T-helper 22 cell (primary cell): ENCODE data around the gene HMGB2.

Experiments
- DNase-seq: peaks from one replicate; pipeline ENCODE4 v3.0.0-alpha.2; 2020; ENCODE audit warnings: low read depth

Gene HMGB2

DNA sequence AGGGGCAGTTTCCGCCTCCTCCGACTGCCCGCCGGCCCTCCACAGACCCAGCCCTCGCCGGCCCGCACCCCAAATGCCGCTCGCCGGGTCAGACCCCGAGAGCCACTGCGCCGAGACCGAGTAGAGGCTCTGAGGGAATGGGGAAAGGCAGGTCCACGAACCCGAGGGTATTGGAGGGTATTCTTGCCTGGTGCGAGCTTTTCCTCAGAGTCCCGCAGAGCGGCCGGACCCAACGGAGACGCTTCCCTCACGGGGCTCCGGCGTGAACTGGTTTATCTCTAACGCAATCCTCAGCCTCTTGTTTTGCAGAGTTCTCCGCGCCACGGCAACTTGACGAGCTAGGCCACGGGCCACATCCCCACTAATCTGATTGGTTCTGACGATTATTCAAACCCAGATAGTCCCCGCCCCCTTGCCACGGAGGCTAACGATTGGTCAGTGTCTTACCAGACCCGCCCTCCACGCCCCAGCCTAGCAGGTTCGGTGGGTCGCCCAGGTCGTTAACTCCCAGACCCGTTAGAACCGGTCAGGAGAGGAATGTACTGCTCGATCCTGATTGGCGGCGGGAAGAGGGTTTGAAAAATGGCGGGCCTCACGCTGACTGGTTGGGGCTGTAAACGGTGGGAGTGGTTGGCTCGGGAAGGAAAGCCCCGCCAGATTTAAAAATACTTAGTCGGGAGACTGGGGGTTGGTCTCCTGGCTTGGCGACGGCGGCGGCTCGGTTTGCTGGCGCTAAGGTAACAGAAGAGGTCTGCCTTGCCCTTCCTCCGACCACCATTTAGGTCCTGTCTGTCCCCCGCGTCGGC, at the start of gene HMGB2:
TSS of gene HMGB2 (minus strand) at position 274 of the 806 bp plus-strand sequence. CDS start 709 bp downstream, outside the sequence.
- DNase-seq = peak; percentile 99

- no peak for DNase-seq
Measured at GRCh38 chr4:173382349-173382748, 48.2 kb upstream of the HMGB2 start.

DNA sequence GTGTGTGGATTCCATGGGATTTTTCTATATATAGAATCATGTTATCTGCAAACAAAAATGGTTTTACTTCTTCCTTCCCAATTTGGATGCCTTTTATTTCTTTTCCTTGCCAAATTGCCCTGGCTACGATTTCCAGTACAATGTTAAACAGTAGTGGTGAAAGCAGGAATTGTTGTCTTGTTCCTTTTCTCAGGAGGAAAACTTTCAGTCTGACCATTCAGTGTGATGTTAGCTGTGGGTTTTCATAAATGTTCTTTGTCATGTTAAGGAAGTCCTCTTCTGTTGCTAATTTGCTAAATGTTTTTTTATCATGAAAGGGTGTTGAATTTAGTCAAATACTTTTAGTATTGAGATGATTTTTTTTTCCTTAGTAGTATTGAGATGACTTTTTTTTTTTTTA, 47.5 kb upstream of the HMGB2 start:
- no peak for DNase-seq

- no peak for DNase-seq
Measured at GRCh38 chr4:173380987-173381386, 46.8 kb upstream of the HMGB2 start.

DNA sequence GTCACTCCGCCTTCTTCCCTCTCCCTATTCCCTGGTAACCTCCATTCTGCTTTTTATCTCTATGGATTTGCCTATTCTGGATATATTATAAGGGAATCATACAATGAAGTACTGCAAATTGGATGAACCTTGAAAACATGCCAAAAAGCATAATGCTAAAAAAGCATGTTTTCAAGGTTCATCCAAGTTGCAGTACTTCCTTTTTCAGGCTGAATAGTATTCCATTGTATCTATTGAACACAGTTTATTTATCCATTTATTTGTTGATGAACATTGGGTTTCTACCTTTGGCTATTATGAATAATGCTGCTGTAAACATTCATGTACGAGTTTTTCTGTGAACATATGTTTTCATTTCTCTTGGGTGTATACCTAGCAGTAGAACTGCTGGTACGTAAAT, 45.8 kb upstream of the HMGB2 start:
- DNase-seq = no peak

GRCh38 chr4:173374588-173374987, 40.4 kb upstream of the HMGB2 start:
- no peak for DNase-seq

DNA sequence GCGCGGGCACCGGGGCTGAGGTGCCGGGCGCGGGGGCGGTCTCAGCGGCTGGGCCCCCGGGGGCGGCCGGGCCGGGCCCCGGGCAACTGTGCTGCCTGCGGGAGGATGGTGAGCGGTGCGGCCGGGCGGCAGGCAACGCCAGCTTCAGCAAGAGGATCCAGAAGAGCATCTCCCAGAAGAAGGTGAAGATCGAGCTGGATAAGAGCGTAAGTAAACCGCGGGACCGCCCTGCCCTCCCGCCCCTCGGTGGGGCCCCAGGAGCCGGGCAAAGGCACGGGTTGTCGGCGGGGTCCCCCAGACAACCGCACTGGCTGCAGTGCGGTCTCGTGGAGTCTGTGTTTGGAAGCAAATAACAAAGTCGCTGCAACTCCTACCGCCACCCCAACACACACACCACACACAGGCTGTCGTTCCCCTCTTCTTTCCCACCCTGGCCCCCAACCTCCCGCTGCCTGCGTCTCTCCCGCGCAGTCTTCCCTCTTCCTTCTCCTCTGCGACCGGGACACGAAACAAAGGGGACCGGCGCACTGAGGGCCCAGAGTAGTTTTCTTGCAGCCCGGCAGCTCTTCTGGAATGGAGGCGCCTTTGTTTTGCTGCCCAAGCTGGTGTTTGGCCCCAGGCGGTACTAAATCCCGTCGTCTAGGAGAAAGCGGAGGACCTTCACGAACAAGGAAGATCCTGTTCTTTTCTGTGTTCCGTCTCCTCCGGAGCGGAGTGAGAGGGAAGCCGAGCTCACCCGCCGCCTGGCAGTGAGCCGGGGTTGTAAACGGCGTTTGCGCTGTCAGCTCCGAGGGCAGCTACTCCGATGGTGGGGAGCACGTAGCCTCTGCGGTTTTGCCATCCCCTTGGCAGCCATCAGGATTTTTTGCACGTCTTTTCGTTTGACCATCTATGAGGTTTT, 37.4 kb upstream of the HMGB2 start:
- peak; percentile 29 for DNase-seq

DNA sequence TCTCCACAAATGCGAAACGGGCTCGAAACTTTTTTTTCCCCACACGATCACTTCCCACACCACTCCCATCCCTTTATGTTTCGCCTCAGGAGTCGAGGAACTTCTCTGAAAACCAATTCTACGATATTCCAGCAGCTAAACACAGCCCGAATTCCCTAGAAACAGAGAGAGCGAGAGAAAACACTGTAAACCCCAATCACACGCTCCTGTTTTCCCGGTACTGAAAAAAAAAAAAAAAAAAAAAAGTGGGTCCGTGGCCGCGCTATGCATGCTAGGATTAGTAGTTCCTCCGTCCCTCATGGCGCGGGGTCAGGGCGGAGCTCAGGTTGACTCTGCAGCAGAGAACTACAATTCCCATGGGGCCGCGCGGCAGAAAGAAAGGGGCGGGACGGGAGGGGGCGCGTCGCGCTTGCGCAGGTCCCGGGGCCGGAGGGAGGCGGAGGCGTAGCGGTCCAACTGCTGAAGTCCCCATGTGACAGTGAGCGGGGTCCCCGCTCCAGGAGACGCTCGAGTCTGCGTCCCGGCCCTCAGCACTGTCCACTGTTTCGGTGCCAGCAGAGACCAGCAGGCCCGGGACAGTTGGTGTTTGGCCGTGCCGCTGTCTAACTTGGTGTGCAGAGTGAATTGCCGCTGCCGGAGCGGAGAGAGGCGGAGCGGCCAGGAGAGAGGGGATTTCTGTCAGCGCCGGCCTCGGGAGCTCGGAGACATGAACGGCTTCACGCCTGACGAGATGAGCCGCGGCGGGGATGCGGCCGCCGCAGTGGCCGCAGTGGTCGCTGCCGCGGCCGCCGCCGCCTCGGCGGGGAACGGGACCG, 36.5 kb upstream of the HMGB2 start, which contains the start of gene SAP30:
TSS of gene SAP30 (plus strand) at position 478 of the 815 bp plus-strand sequence. CDS start at position 707, 229 bp downstream.
- peak; percentile 95 for DNase-seq

DNA sequence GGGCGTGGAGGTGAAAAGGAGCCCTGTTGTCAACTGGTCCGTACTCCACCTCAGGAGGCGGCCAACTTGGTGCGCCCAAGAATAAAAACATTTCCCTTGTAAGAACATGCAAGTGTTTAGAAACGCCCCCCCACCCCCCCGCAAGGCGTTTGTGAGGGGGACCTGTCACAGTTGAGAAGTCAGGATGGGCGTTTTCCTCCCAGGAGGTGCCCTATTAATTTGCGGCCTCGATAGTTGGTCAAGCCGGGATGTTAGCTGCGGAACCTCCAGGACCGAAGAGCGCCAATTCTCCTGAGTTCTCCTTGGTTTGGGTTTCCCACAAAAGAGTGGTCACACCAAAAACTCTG, 35.9 kb upstream of the HMGB2 start:
- DNase-seq = peak; percentile 52

DNA sequence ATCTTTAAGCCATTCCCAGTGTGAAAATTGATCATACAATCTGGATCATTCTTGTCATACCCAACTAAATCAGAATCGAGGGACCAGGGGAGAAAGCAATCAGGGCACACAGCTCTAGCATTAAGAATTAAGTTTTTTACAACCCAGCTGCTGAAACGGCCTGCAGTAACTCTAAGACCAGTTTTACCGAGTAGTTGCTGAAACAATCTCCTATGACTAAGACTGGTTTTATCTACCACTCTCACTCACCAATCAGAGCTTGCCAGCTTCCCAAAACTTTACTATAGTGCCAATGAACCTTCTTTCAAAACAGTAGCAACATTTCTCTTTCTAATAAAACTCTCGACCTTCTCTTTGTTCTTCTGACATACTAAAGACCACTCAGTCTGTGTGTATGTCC, 33.8 kb upstream of the HMGB2 start:
- DNase-seq = no peak

DNA sequence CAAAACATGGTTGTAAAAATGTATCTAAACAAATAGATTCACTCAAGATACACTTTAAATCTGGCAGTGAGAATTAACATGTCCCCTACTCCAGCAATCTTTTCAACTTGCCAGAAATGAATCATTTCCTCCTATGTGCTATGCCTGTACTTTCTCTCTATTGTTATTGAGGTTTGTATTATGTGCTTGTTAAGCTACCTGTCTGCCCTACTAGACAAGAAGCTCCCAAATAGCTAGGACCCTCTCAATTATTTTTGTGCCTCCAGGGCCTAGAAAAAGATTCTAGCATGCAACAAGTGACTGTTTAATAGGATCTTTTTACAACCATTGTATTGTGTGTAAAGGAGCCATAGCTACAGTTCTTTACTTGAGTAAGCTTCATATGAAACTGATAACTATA, 33.1 kb upstream of the HMGB2 start:
- DNase-seq = no peak

DNA sequence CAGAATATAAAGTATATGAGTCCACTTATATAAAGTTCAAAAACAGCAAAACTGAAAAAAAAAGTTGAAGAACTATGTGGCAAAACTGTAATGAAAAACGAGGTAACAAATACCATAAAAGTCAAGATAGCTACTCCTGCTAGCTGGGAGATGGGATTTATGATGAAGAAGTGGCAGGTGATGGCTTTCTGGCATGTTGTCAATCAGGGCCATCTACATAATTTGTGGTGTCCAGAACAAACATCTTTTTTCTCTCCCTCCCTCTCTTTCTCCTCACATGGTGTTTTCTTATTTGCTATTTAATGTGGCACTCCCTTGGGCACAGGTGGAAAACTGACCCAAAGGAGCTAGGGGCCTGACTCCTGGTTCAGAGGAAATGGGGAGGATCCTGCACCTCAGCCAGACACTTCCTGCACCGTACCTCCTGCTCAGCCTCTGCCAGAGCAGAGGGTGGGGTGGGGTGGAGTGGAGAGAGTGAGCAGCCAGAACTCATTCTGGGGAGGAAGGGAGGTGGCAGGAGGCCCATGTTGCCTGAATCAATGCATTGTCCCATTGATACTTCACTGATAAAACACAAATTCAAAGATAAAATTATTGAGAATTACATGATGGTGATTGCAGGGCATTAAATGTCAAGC, 31.3 kb upstream of the HMGB2 start:
- no peak for DNase-seq

DNA sequence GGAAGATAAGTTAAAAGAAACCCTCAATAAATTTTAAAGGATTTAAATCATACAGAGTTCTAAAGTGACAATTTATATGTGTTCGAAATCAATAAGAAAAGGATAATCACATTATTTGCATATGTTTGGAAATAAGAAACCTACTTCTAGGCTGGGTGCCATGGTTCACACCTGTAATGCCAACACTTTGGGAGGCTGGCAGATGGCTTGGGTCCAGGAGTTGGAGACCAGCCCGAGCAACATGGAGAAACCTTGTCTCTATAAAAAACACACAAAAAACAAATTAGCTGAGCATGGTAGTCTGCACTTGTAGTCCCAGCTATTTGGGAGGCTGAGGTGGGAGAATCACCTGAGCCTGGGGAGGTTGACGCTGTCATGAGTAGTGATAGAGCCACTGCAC, 28.5 kb upstream of the HMGB2 start:
- DNase-seq = no peak

- no peak for DNase-seq
Measured at GRCh38 chr4:173360587-173361221, 26.5 kb upstream of the HMGB2 start.

DNA sequence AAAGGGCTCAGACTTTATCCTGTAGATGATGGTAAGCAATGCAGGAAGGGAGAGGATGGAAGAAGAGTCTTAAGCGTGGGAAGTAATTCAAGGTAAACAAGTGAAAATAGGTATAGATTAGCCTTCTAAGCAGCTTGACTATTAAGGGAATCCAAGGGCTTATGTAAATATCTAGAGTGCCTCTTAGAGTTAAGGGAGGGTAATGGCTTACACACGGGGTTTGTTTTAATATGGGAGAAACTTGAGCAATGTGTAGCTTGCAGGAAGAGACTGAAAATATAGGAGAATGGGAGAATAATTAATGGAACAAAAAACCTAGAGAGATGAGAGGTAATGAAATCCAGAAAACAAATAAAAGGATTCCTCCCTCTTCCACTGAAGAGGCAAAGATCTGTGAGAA, 23.8 kb upstream of the HMGB2 start:
- no peak for DNase-seq

GRCh38 chr4:173347467-173347866, 13.3 kb upstream of the HMGB2 start:
- no peak for DNase-seq

DNA sequence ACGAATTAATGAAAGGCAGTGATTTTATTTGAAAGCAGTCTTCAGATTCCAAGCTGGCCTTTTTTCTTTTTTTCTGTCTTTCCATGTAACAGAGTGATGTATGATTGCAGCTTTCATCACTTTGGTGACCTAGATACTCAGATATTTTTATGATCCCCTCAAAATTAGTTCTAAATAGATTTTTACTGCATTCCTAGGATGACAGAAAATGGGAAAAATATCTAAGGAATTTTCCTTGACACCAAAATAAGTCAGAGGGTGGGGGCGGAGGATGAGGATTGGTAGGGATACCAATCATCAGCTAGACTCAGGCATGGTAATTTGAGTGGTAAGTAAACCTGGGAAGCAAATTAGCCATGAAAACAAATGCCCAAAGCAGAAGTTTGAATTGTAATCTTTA, 11.9 kb upstream of the HMGB2 start:
- DNase-seq = no peak

- DNase-seq = no peak
Measured at GRCh38 chr4:173345648-173346047, 11.5 kb upstream of the HMGB2 start.

- no peak for DNase-seq
Measured at GRCh38 chr4:173343832-173344397, 9.8 kb upstream of the HMGB2 start.

- no peak for DNase-seq
Measured at GRCh38 chr4:173337463-173337862, 3.3 kb upstream of the HMGB2 start.
